Prostate gland (tissue), 2 donors: Measurements from ENCODE around the gene TNRC6A. TPM values are rescaled to one million over a fixed set of nuclear protein-coding genes. Genes with fewer than 3 reads are reported as not detected.
A peak's percentile ranks its signal among the peaks of the same experiment; 100 is the strongest.
"Not testable (repeated sequence)": the region's sequence is repeated elsewhere in the genome, so short reads cannot be mapped to it uniquely, and the experiment has no call there.

ENCODE experiments used
- DNase-seq: peaks from one replicate; pipeline ENCODE4 v3.0.0-alpha.2; 2019; ENCODE audit warnings: low spot score
- H3K27ac ChIP-seq, 2 donors: fragments of 200-600 bp; sonication (generic); 2 replicates each; pipeline ENCODE4 v1.5.1; 2017 to 2019
- H3K27me3 ChIP-seq: fragments of 200-600 bp; sonication (generic); replicated peaks from 2 replicates; pipeline ENCODE4 v1.5.1; 2019; ENCODE audit not compliant: insufficient read depth
- H3K36me3 ChIP-seq, 2 donors: fragments of 200-600 bp; sonication (generic); 1 replicate in 1 of 2; 2 replicates in 1 of 2; pipeline versions ENCODE4 v1.5.1 to v1.8.1; 2017 to 2019
- H3K4me1 ChIP-seq: fragments of 200-600 bp; sonication (generic); replicated peaks from 2 replicates; pipeline ENCODE4 v1.5.1; 2019
- H3K4me3 ChIP-seq, 2 donors: fragments of 200-600 bp; sonication (generic); 2 replicates each; pipeline ENCODE4 v1.5.1; 2017 to 2019
- H3K9me3 ChIP-seq: fragments of 200-600 bp; sonication (generic); 2 replicates; pipeline ENCODE4 v1.5.1; 2017
- CTCF ChIP-seq, 4 experiments: fragments of 200-600 bp in 2 of 4; fragments of 450-650 bp in 2 of 4; sonication (generic) in 2 of 4; IDR thresholded peaks; 1 replicate in 3 of 4; 2 replicates in 1 of 4; pipeline ENCODE4 v1.5.1; 2016 to 2019; ENCODE audit warnings: antibody characterized with exemption in 4 of 4, mild to moderate bottlenecking in 2 of 4, moderate library complexity in 2 of 4
- POLR2A ChIP-seq: fragments of 450-650 bp; IDR thresholded peaks from one replicate; pipeline ENCODE4 v1.6.1; 2016; ENCODE audit warnings: antibody characterized with exemption, mild to moderate bottlenecking
- POLR2AphosphoS5 ChIP-seq: sonication (generic); formaldehyde crosslinking; IDR thresholded peaks from one replicate; pipeline ENCODE4 v1.6.1; 2017; ENCODE audit warnings: antibody characterized with exemption
- WGBS: methylation state at CpG from one replicate; pipeline ENCODE4 v1.1.5; 2018; 5-methylcytosine and 5-hydroxymethylcytosine counted together
- intact Hi-C: fragments of 100-400 bp; cut with DNase I; formaldehyde crosslinking; loops from one replicate; pipeline ENCODE4 v1.14.2; 2022
- total RNA-seq, 2 donors: library from RNA; depleted of rRNA; stranded (reverse); fragments of >200 nt; gene quantifications; one replicate each; pipeline ENCODE4 v1.1.0, GENCODE V29; 2016

The TNRC6A gene
- total RNA-seq, 2 donors from 2014 or later, result 37.5 to 65.5 TPM

- H3K4me3 ChIP-seq, result no peak overlapping the region
- no peak for DNase-seq
- H3K27ac ChIP-seq, result no peak overlapping the region
- TF ChIP-seq CTCF (IDR thresholded peaks at IDR 0.05), result no peak
- TF ChIP-seq POLR2AphosphoS5, result no peak
- TF ChIP-seq POLR2A, result no peak
- H3K9me3 ChIP-seq, result no peaks in the 10 kb centered on the region
- intact Hi-C loops, result loop anchor here (10.0 kb wide), 1 partner anchor 49 kb away; no protein-coding TSS in a partner anchor
- no peaks in the 10 kb centered on the region for H3K36me3 ChIP-seq
- H3K27me3 ChIP-seq, result no peaks in the 10 kb centered on the region
- H3K4me1 ChIP-seq, result peaks cover 4% of the 10 kb centered on the region
Measured at GRCh38 chr16:24745391-24745790, 15.9 kb downstream of the TNRC6A start.

- DNase-seq, result no peak
- Histone ChIP-seq H3K9me3 (no peaks in the 10 kb centered on the region), H3K4me3 (no peak overlapping the region), H3K27me3 (no peaks in the 10 kb centered on the region), H3K36me3 (no peaks in the 10 kb centered on the region), H3K4me1 (peaks cover 4% of the 10 kb centered on the region), H3K27ac (no peak overlapping the region)
- 98% methylated on average over 2 of the region's 2 CpGs for WGBS
- intact Hi-C loops, result loop anchor here (10.0 kb wide), 1 partner anchor 49 kb away; no protein-coding TSS in a partner anchor
- TF ChIP-seq CTCF (IDR thresholded peaks at IDR 0.05), result no peak
- TF ChIP-seq POLR2A, result no peak
- TF ChIP-seq POLR2AphosphoS5, result no peak
Measured at GRCh38 chr16:24745791-24746190, 16.3 kb downstream of the TNRC6A start.

GRCh38 chr16:24747441-24747840 lies 18.0 kb downstream of the TNRC6A start:
- no peak overlapping the region for H3K27ac ChIP-seq
- TF ChIP-seq POLR2A, result no peak
- TF ChIP-seq POLR2AphosphoS5, result no peak
- TF ChIP-seq CTCF (IDR thresholded peaks at IDR 0.05), result no peak
- no peaks in the 10 kb centered on the region for H3K27me3 ChIP-seq
- no peak for DNase-seq
- no peaks in the 10 kb centered on the region for H3K4me1 ChIP-seq
- no peaks in the 10 kb centered on the region for H3K36me3 ChIP-seq
- no peak overlapping the region for H3K4me3 ChIP-seq
- 81% methylated on average over 2 of the region's 2 CpGs for WGBS
- no peaks in the 10 kb centered on the region for H3K9me3 ChIP-seq
- intact Hi-C loops, result loop anchor here (10.0 kb wide), 1 partner anchor 47 kb away; no protein-coding TSS in a partner anchor

- peak; percentile 10 for DNase-seq
- 64% methylated on average over 2 of the region's 2 CpGs for WGBS
- no peak overlapping the region for H3K27ac ChIP-seq
- H3K27me3 ChIP-seq, result no peaks in the 10 kb centered on the region
- H3K36me3 ChIP-seq, result no peaks in the 10 kb centered on the region
- TF ChIP-seq POLR2A (no peak), CTCF (IDR thresholded peaks at IDR 0.05) (no peak), POLR2AphosphoS5 (no peak)
- H3K4me1 ChIP-seq, result no peaks in the 10 kb centered on the region
- no peak overlapping the region for H3K4me3 ChIP-seq
- H3K9me3 ChIP-seq, result no peaks in the 10 kb centered on the region
- intact Hi-C loops, result loop anchor here (10.0 kb wide), 1 partner anchor 47 kb away; no protein-coding TSS in a partner anchor
Measured at GRCh38 chr16:24748242-24748641, 18.8 kb downstream of the TNRC6A start.

- Histone ChIP-seq H3K4me3 (no peak overlapping the region), H3K27me3 (no peaks in the 10 kb centered on the region), H3K4me1 (no peaks in the 10 kb centered on the region), H3K27ac (no peak overlapping the region), H3K9me3 (no peaks in the 10 kb centered on the region), H3K36me3 (no peaks in the 10 kb centered on the region)
- no peak for TF ChIP-seq CTCF (IDR thresholded peaks at IDR 0.05)
- no peak for TF ChIP-seq POLR2A
- no peak for TF ChIP-seq POLR2AphosphoS5
- no peak for DNase-seq
- intact Hi-C loops, result loop anchor here (10.0 kb wide), 1 partner anchor 45 kb away; no protein-coding TSS in a partner anchor
Measured at GRCh38 chr16:24749310-24749709, 19.9 kb downstream of the TNRC6A start.

- not testable (repeated sequence) for H3K4me3 ChIP-seq, DNase-seq, H3K9me3 ChIP-seq, H3K4me1 ChIP-seq, H3K36me3 ChIP-seq, H3K27me3 ChIP-seq, H3K27ac ChIP-seq
- intact Hi-C loops, result loop anchor here (10.0 kb wide), 1 partner anchor 45 kb away; no protein-coding TSS in a partner anchor
- 93% methylated on average over 5 of the region's 5 CpGs for WGBS
Measured at GRCh38 chr16:24749872-24750271, 20.4 kb downstream of the TNRC6A start.
